ENCODE measurements around the gene RGS7BP.

The RGS7BP gene

DNA sequence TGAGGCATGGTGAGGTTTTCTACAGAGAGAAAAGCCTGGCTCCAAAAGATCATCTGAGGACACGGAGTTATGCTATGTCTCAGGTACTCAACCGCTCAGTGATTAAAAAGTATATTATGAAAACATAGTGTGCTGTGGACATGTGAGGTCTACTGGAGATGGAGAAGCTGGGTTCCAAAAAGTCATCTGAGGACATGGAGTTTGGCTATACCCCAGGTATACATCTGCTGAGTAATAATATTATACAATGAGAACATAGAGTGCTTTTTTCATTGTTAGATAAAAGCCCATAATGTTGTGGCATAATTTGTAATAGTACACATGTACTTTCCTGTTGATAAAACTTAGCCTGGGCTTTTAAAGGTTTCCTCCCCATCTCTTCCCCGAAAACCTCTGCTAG lies 113.8 kb downstream of the RGS7BP start:
- DNase-seq (ENCODE audit: low read depth) = no peak
- H3K4me3 ChIP-seq (ENCODE audit: low read length) = no peak overlapping the region
- TF ChIP-seq, protein P1, sequence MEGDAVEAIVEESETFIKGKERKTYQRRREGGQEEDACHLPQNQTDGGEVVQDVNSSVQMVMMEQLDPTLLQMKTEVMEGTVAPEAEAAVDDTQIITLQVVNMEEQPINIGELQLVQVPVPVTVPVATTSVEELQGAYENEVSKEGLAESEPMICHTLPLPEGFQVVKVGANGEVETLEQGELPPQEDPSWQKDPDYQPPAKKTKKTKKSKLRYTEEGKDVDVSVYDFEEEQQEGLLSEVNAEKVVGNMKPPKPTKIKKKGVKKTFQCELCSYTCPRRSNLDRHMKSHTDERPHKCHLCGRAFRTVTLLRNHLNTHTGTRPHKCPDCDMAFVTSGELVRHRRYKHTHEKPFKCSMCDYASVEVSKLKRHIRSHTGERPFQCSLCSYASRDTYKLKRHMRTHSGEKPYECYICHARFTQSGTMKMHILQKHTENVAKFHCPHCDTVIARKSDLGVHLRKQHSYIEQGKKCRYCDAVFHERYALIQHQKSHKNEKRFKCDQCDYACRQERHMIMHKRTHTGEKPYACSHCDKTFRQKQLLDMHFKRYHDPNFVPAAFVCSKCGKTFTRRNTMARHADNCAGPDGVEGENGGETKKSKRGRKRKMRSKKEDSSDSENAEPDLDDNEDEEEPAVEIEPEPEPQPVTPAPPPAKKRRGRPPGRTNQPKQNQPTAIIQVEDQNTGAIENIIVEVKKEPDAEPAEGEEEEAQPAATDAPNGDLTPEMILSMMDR (IDR thresholded peaks at IDR 0.05; ENCODE audit: insufficient read depth, low read depth, low read length, missing control alignments) = no peak

DNA sequence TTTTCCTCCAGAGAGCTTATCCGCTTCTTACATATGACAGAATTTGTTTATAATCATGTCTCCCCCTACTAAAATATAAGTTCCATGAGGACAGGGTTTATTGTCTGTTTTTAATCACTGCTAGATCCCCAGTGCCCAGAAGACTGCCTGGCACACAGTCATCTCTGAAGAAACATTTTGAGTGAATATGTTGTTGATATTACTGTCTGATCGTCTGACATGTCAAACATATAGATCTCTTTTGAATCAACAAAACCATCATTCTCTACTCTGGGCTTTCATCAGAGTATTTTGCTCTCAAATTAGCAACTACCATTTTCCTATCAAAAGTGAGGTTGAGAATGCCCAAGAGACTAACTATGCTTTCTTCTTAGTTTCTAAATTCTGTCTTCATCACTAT lies 117.2 kb downstream of the RGS7BP start:
- TF ChIP-seq, protein P1 (IDR thresholded peaks at IDR 0.05; ENCODE audit: insufficient read depth, low read depth, low read length, missing control alignments) = no peak
- no peak overlapping the region for H3K4me3 ChIP-seq (ENCODE audit: low read length)
- no peak for DNase-seq (ENCODE audit: low read depth)

DNA sequence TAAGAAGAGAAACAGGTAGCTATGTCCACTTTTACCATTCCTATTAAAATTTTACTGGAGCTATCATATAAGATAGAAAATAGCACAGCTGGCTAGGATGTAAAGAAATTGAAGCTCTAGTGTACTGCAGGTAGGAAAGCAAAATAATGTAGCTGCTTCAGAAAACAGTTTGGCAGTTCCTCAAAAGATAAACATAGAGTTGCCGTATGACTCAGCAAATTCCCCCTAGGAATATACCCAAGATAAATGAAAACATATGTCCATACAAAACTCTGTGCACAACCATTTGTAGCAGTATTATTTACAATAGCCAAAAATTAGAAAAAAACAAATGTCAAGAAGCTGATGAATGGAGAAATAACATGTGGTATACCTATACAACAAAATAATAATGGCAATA lies 119.9 kb downstream of the RGS7BP start:
- no peak overlapping the region for H3K4me3 ChIP-seq (ENCODE audit: low read length)

DNA sequence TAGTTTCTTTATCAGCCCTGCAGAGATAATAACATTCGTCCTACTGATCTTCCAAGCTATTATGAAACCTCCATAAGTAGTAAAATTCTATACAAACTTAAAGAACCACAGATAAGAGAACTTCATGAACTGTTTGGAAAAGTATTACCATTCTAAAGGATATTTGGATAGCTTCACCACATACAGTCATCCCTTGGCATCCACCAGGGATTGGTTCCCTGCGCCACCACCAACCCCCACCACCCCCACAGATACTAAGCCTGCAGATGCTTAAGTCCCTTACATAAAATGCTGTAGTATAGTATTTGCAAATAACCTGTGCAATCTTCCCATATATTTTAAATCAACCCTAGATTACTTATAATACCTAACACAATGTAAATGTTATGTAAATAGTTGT lies 123.1 kb downstream of the RGS7BP start:
- DNase-seq (ENCODE audit: low read depth) = no peak
- TF ChIP-seq, protein P1 (IDR thresholded peaks at IDR 0.05; ENCODE audit: insufficient read depth, low read depth, low read length, missing control alignments) = no peak

More for the DNA sequence above, 119.9 kb downstream of the RGS7BP start:
- no peak for DNase-seq (ENCODE audit: low read depth)
- TF ChIP-seq, protein P1 (IDR thresholded peaks at IDR 0.05; ENCODE audit: insufficient read depth, low read depth, low read length, missing control alignments) = no peak

DNA sequence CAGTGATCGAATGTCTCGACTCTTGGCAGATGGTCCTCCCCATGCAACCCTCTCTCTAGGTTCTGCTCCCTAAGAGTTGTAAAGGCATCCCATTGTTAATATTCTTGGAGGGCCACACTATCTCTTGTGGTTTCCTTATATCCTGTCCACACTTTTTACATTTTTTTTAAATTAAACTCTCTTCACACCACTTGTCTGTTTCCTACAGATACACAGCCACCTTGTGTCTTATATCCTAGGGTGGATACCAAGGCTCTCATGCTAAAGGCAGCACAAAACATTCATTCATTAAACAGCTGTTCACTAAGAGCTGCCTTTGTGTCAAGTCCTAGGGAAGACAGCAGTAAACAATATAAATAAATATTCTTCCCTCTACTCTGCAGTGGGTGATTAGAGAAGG lies 124.0 kb downstream of the RGS7BP start:
- H3K4me3 ChIP-seq (ENCODE audit: low read length) = no peak overlapping the region
- TF ChIP-seq, protein P1 (IDR thresholded peaks at IDR 0.05; ENCODE audit: insufficient read depth, low read depth, low read length, missing control alignments) = no peak
- no peak for DNase-seq (ENCODE audit: low read depth)

More for the DNA sequence above, 123.1 kb downstream of the RGS7BP start:
- no peak overlapping the region for H3K4me3 ChIP-seq (ENCODE audit: low read length)

DNA sequence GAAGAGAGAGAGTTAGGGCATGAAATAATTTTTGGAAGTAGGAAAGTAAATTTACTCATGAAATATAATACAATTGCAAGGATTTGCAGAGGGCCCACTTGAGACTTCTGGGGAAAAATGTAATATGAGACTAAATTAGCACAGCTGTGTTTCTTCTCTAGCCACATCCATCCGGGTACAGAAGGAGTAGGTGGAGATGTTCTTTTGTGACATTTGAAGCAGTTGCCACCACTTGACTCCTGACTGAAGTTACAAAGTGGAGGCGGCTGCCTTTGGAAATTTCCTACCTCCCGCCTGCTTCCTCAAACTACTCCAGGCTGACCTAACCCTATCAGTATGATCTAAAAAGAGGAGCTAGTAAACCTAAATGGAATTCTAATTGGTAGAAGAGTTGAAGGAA lies 126.4 kb downstream of the RGS7BP start:
- TF ChIP-seq, protein P1 (IDR thresholded peaks at IDR 0.05; ENCODE audit: insufficient read depth, low read depth, low read length, missing control alignments) = no peak
- no peak overlapping the region for H3K4me3 ChIP-seq (ENCODE audit: low read length)
- DNase-seq (ENCODE audit: low read depth) = no peak

DNA sequence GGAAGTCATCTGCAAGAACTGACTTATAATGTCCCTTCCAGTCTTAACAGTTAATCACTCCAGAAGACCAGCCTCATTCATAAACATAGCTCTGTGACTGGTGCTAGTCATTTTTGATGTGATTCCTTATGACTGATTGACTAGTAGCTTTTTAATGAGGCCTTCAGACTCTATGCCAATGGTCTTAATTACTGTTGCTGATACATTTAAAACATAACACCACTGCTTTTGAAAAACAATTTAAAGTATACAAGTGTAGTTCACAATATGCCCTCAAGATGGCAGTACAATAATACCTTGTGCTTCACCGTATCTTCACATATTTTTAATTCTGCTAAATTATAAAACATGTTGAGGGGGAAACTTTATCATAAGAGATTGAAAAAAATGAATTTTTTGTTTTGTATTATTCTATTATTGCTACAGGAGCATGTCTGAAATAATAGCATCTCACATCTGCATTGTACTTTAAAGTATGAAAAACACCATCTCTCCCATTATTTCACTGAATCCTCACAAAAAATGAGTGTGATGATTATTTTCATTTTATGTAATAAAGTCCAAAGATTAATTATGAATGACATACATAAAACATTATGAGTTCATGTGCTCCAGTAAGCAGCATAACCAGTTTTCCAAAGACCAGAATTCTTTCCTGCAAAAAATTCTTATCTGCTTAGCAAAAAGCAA lies 129.3 kb downstream of the RGS7BP start:
- DNase-seq (ENCODE audit: low read depth) = peak; percentile 49
- TF ChIP-seq, protein P1 (IDR thresholded peaks at IDR 0.05; ENCODE audit: insufficient read depth, low read depth, low read length, missing control alignments) = peak; percentile 46

More for the DNA sequence above, 129.3 kb downstream of the RGS7BP start:
- H3K4me3 ChIP-seq (ENCODE audit: low read length) = no peak overlapping the region
